ENCODE measurements around the gene UBASH3B.

- TF ChIP-seq CTCF (conservative IDR thresholded peaks at IDR 0.05; ENCODE audit: low read length), result no peak
- no peak for TF ChIP-seq EZH2phosphoT487 (IDR thresholded peaks at IDR 0.05; ENCODE audit: borderline replicate concordance, low read depth, low read length)
Observed at GRCh38 chr11:122726028-122726427, 70.5 kb downstream of the UBASH3B start.

Data from OCI-LY7 (cell line).